AG08395 (cell line): Measurements from ENCODE around the gene ATXN2.
"Not testable (repeated sequence)": the region's sequence is repeated elsewhere in the genome, so short reads cannot be mapped to it uniquely, and the experiment has no call there.

Source experiments
- DNase-seq: peaks from one replicate; pipeline ENCODE4 v3.0.0; 2012; ENCODE audit warnings: mixed read lengths, low spot score

Gene ATXN2

DNA sequence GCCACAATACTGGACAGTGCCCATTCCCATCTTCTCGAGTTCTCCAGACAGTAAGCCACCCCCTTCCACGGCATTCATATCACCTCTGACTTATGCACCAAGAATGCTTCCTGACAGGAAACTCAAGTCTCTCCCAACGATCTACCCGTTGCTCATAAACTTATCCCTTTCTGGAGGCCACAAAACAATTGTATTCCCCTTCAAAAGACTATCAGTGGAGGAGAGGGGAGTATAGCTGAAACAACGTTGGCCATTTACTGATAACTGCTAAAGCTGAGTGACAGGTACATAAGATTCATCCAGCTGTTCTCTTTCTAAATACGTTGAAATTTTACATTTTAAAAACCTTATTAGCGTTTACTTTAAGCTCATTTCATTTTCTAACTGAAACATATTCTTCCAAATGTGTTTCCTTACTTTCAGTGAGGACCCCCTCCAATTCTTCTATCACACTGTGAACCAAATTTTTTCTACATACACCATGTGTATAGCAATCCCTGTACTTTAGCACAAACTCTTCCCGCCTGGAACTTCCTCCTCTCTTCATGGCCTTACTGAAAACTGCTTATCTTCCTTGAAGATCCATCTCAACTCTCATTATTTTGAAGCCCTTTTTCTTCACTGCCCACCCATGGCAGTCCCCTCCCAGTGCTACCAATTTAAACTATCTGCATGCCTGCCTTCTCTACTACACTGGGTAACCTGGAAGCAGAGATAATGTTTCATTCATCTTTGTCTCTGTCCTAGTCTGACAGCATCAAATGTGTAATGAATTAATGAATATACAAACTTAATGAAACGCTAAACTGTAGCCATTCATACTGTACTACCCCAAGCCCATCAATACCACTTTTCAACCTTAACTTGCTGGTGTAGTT is 28.8 kb downstream of the ATXN2 start:
- DNase-seq: peak; percentile 74

GRCh38 chr12:111569363-111570083 is 29.6 kb downstream of the ATXN2 start:
- DNase-seq: no peak

GRCh38 chr12:111560844-111561243 is 38.3 kb downstream of the ATXN2 start:
- not testable (repeated sequence) for DNase-seq

DNA sequence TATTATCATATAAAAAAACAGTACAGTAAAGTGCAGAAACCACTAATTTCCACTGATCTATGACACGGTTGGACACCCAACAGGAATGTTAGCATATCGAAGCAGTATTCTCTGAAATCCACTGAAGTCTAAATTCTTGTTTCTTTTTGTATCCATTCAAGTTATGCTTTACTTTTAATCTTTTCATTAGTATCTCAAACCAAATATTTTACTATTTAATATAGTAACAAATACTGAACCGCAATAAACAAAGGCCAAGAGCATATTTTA is 41.1 kb downstream of the ATXN2 start:
- peak; percentile 7 for DNase-seq

DNA sequence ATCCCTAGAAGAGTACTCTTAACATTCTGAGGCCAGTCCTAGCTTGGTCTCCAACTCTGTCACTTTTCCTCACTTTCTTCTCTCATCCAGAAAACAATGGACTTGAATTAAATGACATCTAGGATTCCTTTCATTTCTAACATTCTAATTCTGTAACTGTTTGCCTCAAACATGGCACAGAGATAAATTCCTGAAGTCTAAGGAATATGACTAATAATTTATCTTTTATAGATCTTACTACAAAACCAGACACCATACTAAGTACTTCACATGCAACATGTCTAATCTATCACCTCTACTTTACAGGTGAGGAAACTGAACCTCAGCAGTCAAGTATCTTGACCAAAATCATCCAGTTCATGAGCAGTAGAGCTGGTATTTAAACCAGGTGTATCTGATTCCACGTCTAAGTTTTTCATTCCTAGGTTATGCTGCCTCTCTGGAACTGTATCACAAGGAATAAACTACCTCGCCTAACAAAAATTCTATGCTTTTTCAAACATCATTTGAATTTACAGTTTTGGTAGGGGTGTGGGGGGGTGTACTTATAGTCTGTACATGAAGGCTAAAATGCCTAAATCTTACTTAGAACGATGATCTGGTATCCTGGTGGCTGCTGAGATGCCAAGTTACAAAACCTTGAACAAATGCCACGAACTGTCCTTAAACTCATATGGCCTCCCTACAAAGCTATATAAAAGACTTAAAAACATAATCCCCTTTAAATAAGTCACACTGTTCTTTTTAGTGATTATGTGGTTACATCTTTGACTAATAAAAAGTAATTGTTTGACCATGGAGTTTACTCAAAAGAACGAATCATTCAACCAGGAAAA is 41.6 kb downstream of the ATXN2 start:
- DNase-seq: peak; percentile 62

GRCh38 chr12:111556676-111557075 is 42.4 kb downstream of the ATXN2 start:
- DNase-seq: no peak

DNA sequence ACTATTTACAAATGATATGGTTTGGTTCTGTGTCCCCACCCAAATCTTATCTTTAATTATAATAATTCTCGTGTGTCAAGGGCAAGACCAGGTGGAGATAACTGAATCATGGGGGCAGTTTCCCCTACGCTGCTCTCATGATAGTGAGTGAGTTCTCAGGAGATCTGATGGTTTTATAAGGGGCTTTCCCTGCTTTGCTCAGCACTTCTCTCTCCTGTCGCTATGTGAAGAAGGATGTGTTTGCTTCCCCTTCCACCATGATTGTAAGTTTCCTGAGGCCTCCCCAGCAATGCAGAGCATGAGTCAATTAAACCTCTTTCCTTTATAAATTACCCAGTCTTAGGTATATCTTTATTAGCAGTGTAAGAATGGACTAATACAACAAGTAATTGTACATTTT is 43.8 kb downstream of the ATXN2 start:
- not testable (repeated sequence) for DNase-seq

DNA sequence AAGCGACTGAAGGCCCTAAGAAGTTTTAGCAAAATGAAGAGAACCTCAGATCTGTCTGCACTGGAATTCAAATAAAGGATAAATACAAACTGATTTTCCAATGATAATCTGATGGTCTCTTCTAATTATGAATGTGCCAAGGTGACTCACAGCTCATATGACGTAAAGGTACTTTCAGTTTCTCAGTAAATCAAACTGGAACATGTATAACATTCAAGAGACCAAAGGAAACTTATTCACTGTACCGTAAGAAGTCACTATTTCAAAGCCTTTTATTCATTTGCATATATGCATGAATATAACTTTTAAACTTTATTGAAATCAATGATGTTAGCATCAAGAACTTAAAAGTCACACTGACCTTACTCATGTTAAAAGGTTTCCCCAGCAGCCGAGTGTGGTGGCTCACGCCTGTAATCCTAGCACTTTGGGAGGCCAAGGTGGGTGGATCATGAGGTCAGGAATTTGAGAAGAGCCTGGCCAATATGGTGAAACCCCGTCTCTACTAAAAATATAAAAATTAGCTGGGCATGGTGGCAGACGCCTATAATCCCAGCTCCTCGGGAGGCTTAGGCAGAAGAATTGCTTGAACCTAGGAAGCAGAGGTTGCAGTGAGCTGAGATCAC is 52.2 kb downstream of the ATXN2 start:
- DNase-seq: no peak

- DNase-seq: no peak
Measured at GRCh38 chr12:111546171-111546570, 52.9 kb downstream of the ATXN2 start.

- DNase-seq: no peak
Measured at GRCh38 chr12:111544032-111544431, 55.1 kb downstream of the ATXN2 start.

- DNase-seq: no peak
Measured at GRCh38 chr12:111532751-111533150, 66.4 kb downstream of the ATXN2 start.

DNA sequence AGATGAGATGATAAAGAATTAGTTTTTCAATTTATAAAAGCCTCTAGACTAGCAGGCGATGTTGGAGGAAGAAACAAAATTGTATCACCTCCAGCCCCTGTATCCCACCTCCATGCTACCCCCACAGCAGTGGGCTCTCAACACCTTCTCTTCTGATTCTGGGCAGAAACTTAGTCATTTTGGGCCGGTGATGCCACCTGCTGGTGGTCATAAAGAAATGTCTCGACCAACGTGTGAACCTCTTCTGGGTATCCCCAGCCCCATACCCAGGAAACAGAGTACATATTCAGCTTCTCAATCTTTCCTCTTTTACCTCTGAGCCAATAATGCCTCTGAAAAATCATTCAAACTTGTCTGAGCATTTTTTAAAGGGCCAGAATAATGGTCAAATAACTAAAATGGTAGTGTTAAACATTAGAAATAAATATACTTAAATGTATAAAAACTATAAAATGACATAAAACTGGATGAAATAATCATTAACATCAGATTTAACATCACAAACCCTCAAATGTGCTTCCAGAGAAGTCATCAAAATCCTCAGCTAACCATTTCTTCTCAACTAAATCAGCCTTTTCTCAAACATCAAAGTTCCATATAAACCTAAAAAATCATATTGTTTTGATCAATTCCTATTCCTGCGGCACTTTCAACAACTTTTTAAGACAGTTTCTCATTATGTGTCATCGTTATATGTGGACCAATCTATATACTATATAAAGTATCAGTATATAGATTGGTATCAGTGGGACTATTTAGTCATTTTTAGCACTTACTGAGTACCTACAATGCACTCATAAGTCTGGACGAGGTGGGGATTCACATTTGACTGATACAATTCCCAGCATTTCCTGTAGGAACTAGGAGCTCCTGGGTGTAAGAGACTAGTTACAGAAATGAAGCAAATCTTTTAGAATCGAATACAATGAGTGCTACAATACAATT is 69.4 kb downstream of the ATXN2 start:
- peak; percentile 73 for DNase-seq

DNA sequence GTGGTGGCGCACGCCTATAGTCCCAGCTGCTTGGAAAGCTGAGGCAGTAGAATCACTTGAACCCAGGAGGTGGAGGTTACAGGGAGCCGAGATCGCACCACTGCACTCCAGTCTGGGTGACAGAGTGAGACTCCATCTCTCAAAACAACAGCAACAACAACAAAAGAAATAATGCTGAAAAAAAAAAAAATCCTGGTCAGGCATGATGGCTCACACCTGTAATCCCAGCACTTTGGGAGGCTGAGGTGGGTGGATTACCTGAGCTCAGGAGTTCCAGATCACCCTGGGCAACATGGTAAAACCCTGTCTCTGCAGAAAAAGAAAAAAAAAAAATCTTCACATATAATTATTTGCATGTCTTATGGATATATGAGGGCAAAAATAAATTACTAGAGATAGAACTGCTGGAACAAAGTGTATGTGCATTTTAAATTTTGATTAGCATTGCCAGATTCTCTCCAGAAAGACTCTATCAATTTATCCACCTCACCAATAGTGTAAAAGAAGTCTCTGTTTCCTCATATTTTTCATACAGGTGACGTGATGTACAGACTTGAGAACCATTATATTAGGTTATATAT is 75.4 kb downstream of the ATXN2 start:
- DNase-seq: no peak

- no peak for DNase-seq
Measured at GRCh38 chr12:111521801-111522200, 77.3 kb downstream of the ATXN2 start.

GRCh38 chr12:111519937-111520336 is 79.2 kb downstream of the ATXN2 start:
- no peak for DNase-seq

- no peak for DNase-seq
Measured at GRCh38 chr12:111519083-111519482, 80.0 kb downstream of the ATXN2 start.

DNA sequence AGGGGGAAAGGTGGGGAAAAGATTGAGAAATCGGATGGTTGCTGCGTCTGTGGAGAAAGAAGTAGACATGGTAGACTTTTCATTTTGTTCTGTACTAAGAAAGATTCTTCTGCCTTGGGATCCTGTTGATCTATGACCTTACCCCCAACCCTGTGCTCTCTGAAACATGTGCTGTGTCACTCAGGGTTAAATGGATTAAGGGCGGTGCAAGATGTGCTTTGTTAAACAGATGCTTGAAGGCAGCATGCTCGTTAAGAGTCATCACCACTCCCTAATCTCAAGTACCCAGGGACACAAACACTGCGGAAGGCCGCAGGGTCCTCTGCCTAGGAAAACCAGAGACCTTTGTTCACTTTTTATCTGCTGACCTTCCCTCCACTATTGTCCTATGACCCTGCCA is 91.4 kb downstream of the ATXN2 start:
- not testable (repeated sequence) for DNase-seq

GRCh38 chr12:111507258-111507657 is 91.9 kb downstream of the ATXN2 start:
- DNase-seq: not testable (repeated sequence)

DNA sequence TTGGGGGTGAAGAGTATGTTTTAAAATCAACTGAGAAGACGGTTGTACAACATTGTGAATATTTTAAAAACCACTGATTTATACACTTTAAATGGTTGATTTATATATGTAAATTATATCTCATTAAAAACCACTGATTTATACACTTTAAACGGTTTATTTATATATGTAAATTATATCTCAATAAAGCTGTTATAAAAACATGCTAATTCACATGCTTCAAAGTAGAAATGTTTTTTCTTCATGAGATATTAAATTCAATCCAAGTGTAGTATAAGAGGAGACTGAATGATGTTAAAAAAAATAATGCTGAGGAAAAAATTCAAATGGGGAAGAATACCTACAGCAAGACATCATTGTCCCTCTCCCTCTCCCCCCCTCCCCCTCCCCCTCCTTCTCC is 92.9 kb downstream of the ATXN2 start:
- DNase-seq: no peak

DNA sequence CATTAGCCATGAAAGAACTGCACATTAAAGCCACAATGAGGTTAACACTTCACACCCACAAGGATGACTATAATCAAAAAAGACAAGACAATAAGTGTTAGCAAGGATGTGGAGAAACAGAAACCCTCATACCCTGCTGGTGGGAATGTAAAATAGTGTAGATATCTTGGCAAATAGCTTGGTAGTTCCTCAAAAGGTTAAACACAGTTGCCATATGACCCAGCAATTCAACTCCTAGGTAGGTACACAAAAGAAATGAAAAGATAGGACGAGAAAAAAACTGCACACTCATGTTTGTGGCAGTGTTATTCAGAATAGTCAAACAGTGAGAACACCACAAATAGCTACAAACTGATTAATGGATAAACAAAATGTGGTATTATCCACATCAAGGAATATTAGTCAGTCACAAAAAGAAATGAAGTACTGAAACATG is 93.5 kb downstream of the ATXN2 start:
- DNase-seq: no peak

- no peak for DNase-seq
Measured at GRCh38 chr12:111503116-111503515, 96.0 kb downstream of the ATXN2 start.
